ENCODE data around the gene CDH4. TPM values are rescaled to one million over a fixed set of nuclear protein-coding genes. Genes with fewer than 3 reads are reported as not detected.

The CDH4 gene
- total RNA-seq, 1 donor from 2014 or later = not detected

DNA sequence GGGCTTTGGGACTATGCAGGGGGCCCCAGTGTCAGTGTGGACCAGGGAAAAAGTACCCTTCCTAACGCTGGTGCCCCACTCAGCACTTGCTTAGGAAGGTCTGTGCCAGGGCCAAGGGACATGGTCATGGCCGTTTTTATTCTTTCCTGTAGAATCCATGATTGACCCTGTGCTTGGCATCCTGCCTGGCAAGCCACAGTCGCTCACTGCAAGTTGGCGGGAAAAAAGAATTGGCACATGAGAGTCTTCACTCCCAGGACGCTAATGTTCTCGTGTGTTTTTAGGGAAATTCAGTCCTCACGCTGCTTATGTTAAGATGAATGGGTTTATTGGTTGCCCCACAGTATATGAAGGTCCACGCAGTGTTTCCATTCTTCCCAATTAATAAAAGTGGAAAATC, 253.4 kb downstream of the CDH4 start:
- no peaks in the 10 kb centered on the region for H3K9me3 Mint-ChIP-seq
- ATAC-seq (ENCODE audit: low read depth) (no peak), DNase-seq (no peak)
- no peaks in the 10 kb centered on the region for H3K4me1 Mint-ChIP-seq
- H3K27ac Mint-ChIP-seq = no peak overlapping the region
- no peak for TF ChIP-seq CTCF (IDR thresholded peaks at IDR 0.05)
- no peaks in the 10 kb centered on the region for H3K36me3 Mint-ChIP-seq (ENCODE audit: low read depth)
- no peak overlapping the region for H3K4me3 Mint-ChIP-seq
- intact Hi-C loops (cut with micrococcal nuclease) = no loop called here
- POLR2A ChIA-PET = no interaction called here
- no peaks in the 10 kb centered on the region for H3K27me3 Mint-ChIP-seq
- CTCF ChIA-PET = no interaction called here

DNA sequence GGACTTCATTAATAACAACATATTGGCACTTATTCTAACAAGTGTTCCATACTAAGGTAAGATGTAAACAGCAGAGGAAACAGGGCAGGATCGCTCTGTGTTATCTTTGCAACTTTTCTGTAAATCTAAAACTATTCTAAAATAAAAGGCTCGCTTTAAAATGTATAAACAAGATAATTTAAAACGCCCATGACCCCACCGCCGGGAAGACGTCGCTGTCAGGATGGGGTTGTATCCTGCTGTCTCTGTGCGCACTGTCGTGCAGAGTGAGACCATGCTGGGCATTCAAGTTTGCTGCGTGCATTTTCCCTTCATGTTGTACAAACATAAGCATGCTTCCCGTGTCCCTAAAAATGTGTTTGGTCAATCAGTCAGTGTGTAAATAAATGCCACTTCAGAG, 255.7 kb downstream of the CDH4 start:
- ChIA-PET POLR2A (no interaction called here), CTCF (no interaction called here)
- no peaks in the 10 kb centered on the region for H3K36me3 Mint-ChIP-seq (ENCODE audit: low read depth)
- DNase-seq (no peak), ATAC-seq (ENCODE audit: low read depth) (no peak)
- H3K4me1 Mint-ChIP-seq = no peaks in the 10 kb centered on the region
- no peaks in the 10 kb centered on the region for H3K27me3 Mint-ChIP-seq
- H3K27ac Mint-ChIP-seq = no peak overlapping the region
- intact Hi-C loops (cut with micrococcal nuclease) = no loop called here
- no peak overlapping the region for H3K4me3 Mint-ChIP-seq
- no peaks in the 10 kb centered on the region for H3K9me3 Mint-ChIP-seq
- no peak for TF ChIP-seq CTCF (IDR thresholded peaks at IDR 0.05)

DNA sequence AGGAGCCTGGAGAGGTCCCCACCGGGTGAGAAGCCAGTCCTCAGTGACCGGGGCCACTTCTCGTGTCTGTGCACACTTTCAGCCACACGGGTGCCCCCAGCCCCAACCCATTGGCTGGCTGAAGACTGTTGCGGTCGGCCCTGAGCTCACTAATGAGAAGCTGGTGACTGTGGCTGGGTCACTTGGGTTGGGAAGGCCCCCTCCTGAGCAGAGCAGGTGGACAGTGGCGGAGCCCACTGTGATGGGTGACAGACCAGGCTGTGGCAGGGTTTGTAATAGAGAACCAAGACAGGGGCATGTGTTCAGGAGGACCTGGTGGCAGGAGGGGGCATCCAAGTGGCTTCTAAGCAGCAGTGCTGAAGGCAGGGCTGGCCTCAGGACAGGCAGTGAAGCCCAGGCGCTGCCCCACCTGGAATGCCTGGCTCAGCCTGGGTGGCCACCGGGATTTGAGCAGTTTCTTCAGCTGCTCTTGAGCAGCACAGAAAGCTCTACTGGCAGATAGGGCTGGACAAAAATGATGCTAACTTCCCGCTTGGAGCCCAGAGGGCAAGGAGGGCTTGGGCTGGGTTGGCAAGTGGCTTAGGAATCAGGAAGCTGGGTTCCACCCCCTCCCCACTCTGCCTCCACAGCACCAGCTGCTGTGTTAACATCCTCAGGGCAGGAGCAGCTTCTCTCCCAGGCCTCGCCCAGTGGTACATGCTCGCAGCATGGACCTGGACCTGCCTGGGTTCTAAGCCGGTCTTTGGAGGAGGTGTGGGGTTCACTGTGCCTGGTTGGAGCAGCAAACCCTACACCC, 256.4 kb downstream of the CDH4 start:
- Mint-ChIP-seq H3K27me3 (no peaks in the 10 kb centered on the region), H3K27ac (no peak overlapping the region), H3K4me3 (no peak overlapping the region), H3K36me3 (ENCODE audit: low read depth) (no peaks in the 10 kb centered on the region), H3K9me3 (no peaks in the 10 kb centered on the region), H3K4me1 (no peaks in the 10 kb centered on the region)
- POLR2A ChIA-PET = no interaction called here
- intact Hi-C loops (cut with micrococcal nuclease) = no loop called here
- ATAC-seq (ENCODE audit: low read depth) = no peak
- CTCF ChIA-PET = no interaction called here
- TF ChIP-seq CTCF (IDR thresholded peaks at IDR 0.05) = no peak
- DNase-seq = no peak

- Mint-ChIP-seq H3K4me1 (no peaks in the 10 kb centered on the region), H3K27ac (no peak overlapping the region), H3K4me3 (no peak overlapping the region), H3K9me3 (no peaks in the 10 kb centered on the region), H3K36me3 (ENCODE audit: low read depth) (no peaks in the 10 kb centered on the region), H3K27me3 (no peaks in the 10 kb centered on the region)
- no peak for DNase-seq
- ChIA-PET POLR2A (no interaction called here), CTCF (no interaction called here)
- no peak for TF ChIP-seq CTCF (IDR thresholded peaks at IDR 0.05)
- intact Hi-C loops (cut with micrococcal nuclease) = no loop called here
- no peak for ATAC-seq (ENCODE audit: low read depth)
Observed at GRCh38 chr20:61510778-61511330, 258.8 kb downstream of the CDH4 start.

DNA sequence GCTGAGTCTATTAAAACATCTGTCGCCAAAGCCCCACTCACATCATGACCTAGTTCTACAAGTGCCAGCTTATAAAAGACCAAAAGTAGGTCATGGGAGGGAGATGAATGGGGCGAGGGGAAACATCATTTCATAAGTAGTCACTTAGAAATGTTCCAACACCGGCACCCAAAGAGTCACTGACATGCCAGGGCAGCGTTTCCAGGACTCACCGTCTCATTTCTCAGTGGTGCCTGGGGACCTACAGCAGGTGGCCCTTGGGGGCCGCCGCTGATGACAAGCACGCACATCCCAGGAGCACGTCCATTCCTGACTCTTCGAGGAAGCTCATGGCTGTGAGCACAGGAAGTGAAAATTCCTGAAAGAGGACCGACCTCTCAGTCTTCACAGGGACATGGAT, 260.4 kb downstream of the CDH4 start:
- no peaks in the 10 kb centered on the region for H3K36me3 Mint-ChIP-seq (ENCODE audit: low read depth)
- H3K27ac Mint-ChIP-seq = no peak overlapping the region
- ChIA-PET POLR2A (no interaction called here), CTCF (no interaction called here)
- no peaks in the 10 kb centered on the region for H3K9me3 Mint-ChIP-seq
- H3K4me1 Mint-ChIP-seq = no peaks in the 10 kb centered on the region
- no peak for TF ChIP-seq CTCF (IDR thresholded peaks at IDR 0.05)
- no peaks in the 10 kb centered on the region for H3K27me3 Mint-ChIP-seq
- H3K4me3 Mint-ChIP-seq = no peak overlapping the region
- ATAC-seq (ENCODE audit: low read depth) (no peak), DNase-seq (no peak)
- intact Hi-C loops (cut with micrococcal nuclease) = no loop called here

All from activated B cell treated with CpG ODN at 0.5 μM for 24 hours (primary cell).